ENCODE data around the gene FARP1.

The FARP1 gene

GRCh38 chr13:98490866-98491265 is 348.0 kb downstream of the FARP1 start:
- Histone ChIP-seq H3K18ac (ENCODE audit: low read length) (no peak overlapping the region), H2BK12ac (ENCODE audit: low read length) (no peak overlapping the region), H3K4me1 (ENCODE audit: control insufficient read depth in 1 of 2, insufficient read depth in 2 of 2, low read length in 2 of 2) (peaks cover under 1 to 2% of the 10 kb centered on the region in 2 experiments), H2BK5ac (ENCODE audit: low read depth, low read length, poor library complexity) (no peak overlapping the region), H3K79me2 (ENCODE audit: control insufficient read depth, insufficient read depth, low read length, poor library complexity) (no peaks in the 10 kb centered on the region), H3K4me2 (ENCODE audit: low read length) (no peak overlapping the region), H2AFZ (ENCODE audit: insufficient read depth, low read length, poor library complexity) (no peak overlapping the region), H3K4me3 (ENCODE audit: low read depth, low read length) (no peak overlapping the region), H3K4ac (ENCODE audit: low read depth, low read length) (no peak overlapping the region), H3K14ac (ENCODE audit: low read length) (no peak overlapping the region), H4K91ac (ENCODE audit: low read depth, low read length) (no peak overlapping the region), H4K8ac (ENCODE audit: low read depth, low read length) (no peak overlapping the region), H3K36me3 (ENCODE audit: control insufficient read depth in 1 of 2, insufficient read depth in 2 of 2, low read length in 2 of 2) (peaks cover 0 to 4% of the 10 kb centered on the region in 2 experiments), H3K27me3 (ENCODE audit: insufficient read depth, low read length) (no peaks in the 10 kb centered on the region), H3K9ac (ENCODE audit: low read length) (no peak overlapping the region), H3K23ac (ENCODE audit: low read length) (no peak overlapping the region), H3K27ac (ENCODE audit: low read depth, low read length) (no peak overlapping the region), H2AK5ac (ENCODE audit: low read length) (no peak overlapping the region), H3K79me1 (ENCODE audit: low read length) (no peaks in the 10 kb centered on the region), H3K9me3 (ENCODE audit: insufficient read depth, low read depth, low read length) (no peaks in the 10 kb centered on the region), H4K12ac (ENCODE audit: low read depth, low read length) (no peak overlapping the region), H2BK120ac (ENCODE audit: insufficient read depth, low read length, poor library complexity) (no peak overlapping the region)
- no peak for DNase-seq
- WGBS (ENCODE audit: extremely low coverage, insufficient coverage, insufficient read length): no CpG with 5 or more reads among the region's 8 CpGs

- H3K36me3 ChIP-seq (ENCODE audit: control insufficient read depth in 1 of 2, insufficient read depth in 2 of 2, low read length in 2 of 2): peaks cover 0 to 4% of the 10 kb centered on the region in 2 experiments
- WGBS (ENCODE audit: extremely low coverage, insufficient coverage, insufficient read length): no CpG with 5 or more reads among the region's 6 CpGs
- no peaks in the 10 kb centered on the region for H3K79me1 ChIP-seq (ENCODE audit: low read length)
Measured at GRCh38 chr13:98492335-98493041, 349.6 kb downstream of the FARP1 start.

GRCh38 chr13:98493042-98493712 is 350.3 kb downstream of the FARP1 start:
- H3K4me1 ChIP-seq (ENCODE audit: control insufficient read depth in 1 of 2, insufficient read depth in 2 of 2, low read length in 2 of 2): no peaks in the 10 kb centered on the region
- H2BK12ac ChIP-seq (ENCODE audit: low read length): no peak overlapping the region
- H3K23ac ChIP-seq (ENCODE audit: low read length): no peak overlapping the region
- WGBS (ENCODE audit: extremely low coverage, insufficient coverage, insufficient read length): no CpG with 5 or more reads among the region's 6 CpGs
- no peaks in the 10 kb centered on the region for H3K9me3 ChIP-seq (ENCODE audit: insufficient read depth, low read depth, low read length)
- no peak overlapping the region for H3K4me2 ChIP-seq (ENCODE audit: low read length)
- H3K79me2 ChIP-seq (ENCODE audit: control insufficient read depth, insufficient read depth, low read length, poor library complexity): no peaks in the 10 kb centered on the region
- H3K9ac ChIP-seq (ENCODE audit: low read length): no peak overlapping the region
- no peak overlapping the region for H3K18ac ChIP-seq (ENCODE audit: low read length)
- no peak overlapping the region for H3K27ac ChIP-seq (ENCODE audit: low read depth, low read length)
- H3K4me3 ChIP-seq (ENCODE audit: low read depth, low read length): no peak overlapping the region
- no peak overlapping the region for H4K8ac ChIP-seq (ENCODE audit: low read depth, low read length)
- no peak overlapping the region for H2AFZ ChIP-seq (ENCODE audit: insufficient read depth, low read length, poor library complexity)
- no peak for DNase-seq
- no peaks in the 10 kb centered on the region for H3K79me1 ChIP-seq (ENCODE audit: low read length)
- no peaks in the 10 kb centered on the region for H3K27me3 ChIP-seq (ENCODE audit: insufficient read depth, low read length)
- H3K4ac ChIP-seq (ENCODE audit: low read depth, low read length): no peak overlapping the region
- no peak overlapping the region for H2AK5ac ChIP-seq (ENCODE audit: low read length)
- H2BK120ac ChIP-seq (ENCODE audit: insufficient read depth, low read length, poor library complexity): no peak overlapping the region
- H4K91ac ChIP-seq (ENCODE audit: low read depth, low read length): no peak overlapping the region
- H2BK5ac ChIP-seq (ENCODE audit: low read depth, low read length, poor library complexity): no peak overlapping the region
- H3K36me3 ChIP-seq (ENCODE audit: control insufficient read depth in 1 of 2, insufficient read depth in 2 of 2, low read length in 2 of 2): peaks cover 0 to 4% of the 10 kb centered on the region in 2 experiments
- H4K12ac ChIP-seq (ENCODE audit: low read depth, low read length): no peak overlapping the region
- no peak overlapping the region for H3K14ac ChIP-seq (ENCODE audit: low read length)

More at GRCh38 chr13:98492335-98493041, 349.6 kb downstream of the FARP1 start:
- Histone ChIP-seq H4K8ac (ENCODE audit: low read depth, low read length) (no peak overlapping the region), H2AK5ac (ENCODE audit: low read length) (no peak overlapping the region), H3K9ac (ENCODE audit: low read length) (no peak overlapping the region), H3K18ac (ENCODE audit: low read length) (no peak overlapping the region), H3K14ac (ENCODE audit: low read length) (no peak overlapping the region), H3K23ac (ENCODE audit: low read length) (no peak overlapping the region), H4K12ac (ENCODE audit: low read depth, low read length) (no peak overlapping the region), H3K4me2 (ENCODE audit: low read length) (no peak overlapping the region), H2BK120ac (ENCODE audit: insufficient read depth, low read length, poor library complexity) (no peak overlapping the region), H3K4me1 (ENCODE audit: control insufficient read depth in 1 of 2, insufficient read depth in 2 of 2, low read length in 2 of 2) (no peaks in the 10 kb centered on the region), H2AFZ (ENCODE audit: insufficient read depth, low read length, poor library complexity) (no peak overlapping the region), H2BK12ac (ENCODE audit: low read length) (no peak overlapping the region), H4K91ac (ENCODE audit: low read depth, low read length) (no peak overlapping the region), H3K9me3 (ENCODE audit: insufficient read depth, low read depth, low read length) (no peaks in the 10 kb centered on the region), H3K27ac (ENCODE audit: low read depth, low read length) (no peak overlapping the region), H3K79me2 (ENCODE audit: control insufficient read depth, insufficient read depth, low read length, poor library complexity) (no peaks in the 10 kb centered on the region), H3K4ac (ENCODE audit: low read depth, low read length) (peak overlapping the region; percentile 0), H2BK5ac (ENCODE audit: low read depth, low read length, poor library complexity) (no peak overlapping the region), H3K4me3 (ENCODE audit: low read depth, low read length) (no peak overlapping the region), H3K27me3 (ENCODE audit: insufficient read depth, low read length) (no peaks in the 10 kb centered on the region)
- DNase-seq: no peak

GRCh38 chr13:98494769-98495168 is 351.9 kb downstream of the FARP1 start:
- no peaks in the 10 kb centered on the region for H3K79me2 ChIP-seq (ENCODE audit: control insufficient read depth, insufficient read depth, low read length, poor library complexity)
- H3K18ac ChIP-seq (ENCODE audit: low read length): peak overlapping the region; percentile 61
- H3K27ac ChIP-seq (ENCODE audit: low read depth, low read length): no peak overlapping the region
- no peak overlapping the region for H3K23ac ChIP-seq (ENCODE audit: low read length)
- peaks cover 0 to 9% of the 10 kb centered on the region in 2 experiments for H3K36me3 ChIP-seq (ENCODE audit: control insufficient read depth in 1 of 2, insufficient read depth in 2 of 2, low read length in 2 of 2)
- H2AK5ac ChIP-seq (ENCODE audit: low read length): no peak overlapping the region
- no peak overlapping the region for H2BK120ac ChIP-seq (ENCODE audit: insufficient read depth, low read length, poor library complexity)
- no CpG with 5 or more reads among the region's 13 CpGs for WGBS (ENCODE audit: extremely low coverage, insufficient coverage, insufficient read length)
- no peak overlapping the region for H4K12ac ChIP-seq (ENCODE audit: low read depth, low read length)
- no peak overlapping the region for H3K4me2 ChIP-seq (ENCODE audit: low read length)
- no peaks in the 10 kb centered on the region for H3K27me3 ChIP-seq (ENCODE audit: insufficient read depth, low read length)
- H4K8ac ChIP-seq (ENCODE audit: low read depth, low read length): no peak overlapping the region
- no peak overlapping the region for H4K91ac ChIP-seq (ENCODE audit: low read depth, low read length)
- H3K14ac ChIP-seq (ENCODE audit: low read length): no peak overlapping the region
- no peak overlapping the region for H3K9ac ChIP-seq (ENCODE audit: low read length)
- DNase-seq: no peak
- peaks cover 0 to 4% of the 10 kb centered on the region in 2 experiments for H3K4me1 ChIP-seq (ENCODE audit: control insufficient read depth in 1 of 2, insufficient read depth in 2 of 2, low read length in 2 of 2)
- H3K79me1 ChIP-seq (ENCODE audit: low read length): no peaks in the 10 kb centered on the region
- no peak overlapping the region for H2AFZ ChIP-seq (ENCODE audit: insufficient read depth, low read length, poor library complexity)
- no peak overlapping the region for H3K4me3 ChIP-seq (ENCODE audit: low read depth, low read length)
- H3K9me3 ChIP-seq (ENCODE audit: insufficient read depth, low read depth, low read length): no peaks in the 10 kb centered on the region
- H3K4ac ChIP-seq (ENCODE audit: low read depth, low read length): no peak overlapping the region
- no peak overlapping the region for H2BK5ac ChIP-seq (ENCODE audit: low read depth, low read length, poor library complexity)
- no peak overlapping the region for H2BK12ac ChIP-seq (ENCODE audit: low read length)

All from trophoblast cell (in vitro differentiated cells and primary cell).